Thyroid gland (tissue), 4 donors: Measurements from ENCODE around the gene DFFB. TPM values are rescaled to one million over a fixed set of nuclear protein-coding genes. Genes with fewer than 3 reads are reported as not detected.

Experiments used
- DNase-seq, 2 donors: peaks; one replicate each; pipeline ENCODE4 v3.0.0-alpha.2; 2019
- H3K27ac ChIP-seq, 3 donors: fragments of 200-600 bp; sonication (generic); 1 replicate in 2 of 3; 2 replicates in 1 of 3; pipeline ENCODE4 v1.5.1; 2016 to 2019; ENCODE audit warnings: mild to moderate bottlenecking in 1 of 3, moderate library complexity in 1 of 3
- H3K27me3 ChIP-seq: fragments of 200-600 bp; sonication (generic); one replicate; pipeline ENCODE4 v1.5.1; 2019
- H3K36me3 ChIP-seq, 2 donors: fragments of 200-600 bp; sonication (generic); one replicate each; pipeline ENCODE4 v1.5.1; 2016 to 2019
- H3K4me1 ChIP-seq, 2 donors: fragments of 200-600 bp; sonication (generic); one replicate each; pipeline ENCODE4 v1.5.1; 2017 to 2019
- H3K4me3 ChIP-seq, 3 donors: fragments of 200-600 bp; sonication (generic); replicated peaks in 1 of 3; 1 replicate in 2 of 3; 2 replicates in 1 of 3; pipeline ENCODE4 v1.5.1; 2016; ENCODE audit warnings: mild to moderate bottlenecking in 1 of 3
- H3K9me3 ChIP-seq: fragments of 200-600 bp; sonication (generic); one replicate; pipeline ENCODE4 v1.5.1; 2017
- POLR2A ChIP-seq, 2 donors: fragments of 450-650 bp; IDR thresholded peaks; one replicate each; pipeline ENCODE4 v1.6.1; 2017; ENCODE audit warnings: antibody characterized with exemption in 2 of 2, mild to moderate bottlenecking in 2 of 2, moderate library complexity in 1 of 2
- WGBS, 2 donors: methylation state at CpG; one replicate each; pipeline ENCODE4 v1.1.5; 2017; 5-methylcytosine and 5-hydroxymethylcytosine counted together
- intact Hi-C: fragments of 100-400 bp; cut with DNase I; formaldehyde crosslinking; loops from one replicate; pipeline ENCODE4 v1.15.1; 2023
- total RNA-seq, 4 donors: library from RNA; depleted of rRNA; stranded (reverse); fragments of >200 nt; gene quantifications; one replicate each; pipeline ENCODE4 v1.2.3, GENCODE V29; 2016
- TF ChIP-seq, protein P1 (sequence below), 6 experiments: fragments of 200-600 bp in 3 of 6; fragments of 450-650 bp in 3 of 6; sonication (generic) in 3 of 6; IDR thresholded peaks; one replicate each; pipeline ENCODE4 v1.5.1; 2016 to 2019; ENCODE audit warnings: antibody characterized with exemption in 6 of 6, mild to moderate bottlenecking in 2 of 6, inconsistent platforms in 1 of 6, moderate library complexity in 1 of 6

Gene DFFB
- total RNA-seq, 4 donors from 2014 or later: 5.1 to 8.6 (median 6.8) TPM

DNA sequence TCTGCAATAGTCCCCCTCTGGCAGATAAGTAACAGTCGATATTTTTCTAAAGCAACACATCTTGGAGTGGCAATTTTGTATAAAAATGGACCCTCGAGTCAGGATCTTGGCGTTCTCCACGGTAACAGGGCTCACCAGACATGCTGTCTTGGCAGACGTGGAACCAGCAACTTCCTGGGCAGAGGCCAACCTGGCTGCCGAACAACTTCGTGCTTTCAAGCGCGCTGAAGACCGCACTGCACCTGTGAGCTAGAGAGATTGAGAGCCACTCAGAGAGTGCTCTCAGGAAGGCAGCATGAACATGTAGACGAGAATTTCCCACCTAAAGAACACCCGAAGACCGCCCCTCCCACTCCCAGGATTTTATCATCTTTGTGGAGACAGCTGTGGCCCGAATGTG lies 35.5 kb downstream of the DFFB start:
- intact Hi-C loops: no loop called here
- peak; percentile 90 to 92 for DNase-seq
- no peak overlapping the region for H3K4me3 ChIP-seq
- TF ChIP-seq, protein P1, sequence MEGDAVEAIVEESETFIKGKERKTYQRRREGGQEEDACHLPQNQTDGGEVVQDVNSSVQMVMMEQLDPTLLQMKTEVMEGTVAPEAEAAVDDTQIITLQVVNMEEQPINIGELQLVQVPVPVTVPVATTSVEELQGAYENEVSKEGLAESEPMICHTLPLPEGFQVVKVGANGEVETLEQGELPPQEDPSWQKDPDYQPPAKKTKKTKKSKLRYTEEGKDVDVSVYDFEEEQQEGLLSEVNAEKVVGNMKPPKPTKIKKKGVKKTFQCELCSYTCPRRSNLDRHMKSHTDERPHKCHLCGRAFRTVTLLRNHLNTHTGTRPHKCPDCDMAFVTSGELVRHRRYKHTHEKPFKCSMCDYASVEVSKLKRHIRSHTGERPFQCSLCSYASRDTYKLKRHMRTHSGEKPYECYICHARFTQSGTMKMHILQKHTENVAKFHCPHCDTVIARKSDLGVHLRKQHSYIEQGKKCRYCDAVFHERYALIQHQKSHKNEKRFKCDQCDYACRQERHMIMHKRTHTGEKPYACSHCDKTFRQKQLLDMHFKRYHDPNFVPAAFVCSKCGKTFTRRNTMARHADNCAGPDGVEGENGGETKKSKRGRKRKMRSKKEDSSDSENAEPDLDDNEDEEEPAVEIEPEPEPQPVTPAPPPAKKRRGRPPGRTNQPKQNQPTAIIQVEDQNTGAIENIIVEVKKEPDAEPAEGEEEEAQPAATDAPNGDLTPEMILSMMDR (IDR thresholded peaks at IDR 0.05): no peak
- TF ChIP-seq POLR2A (IDR thresholded peaks at IDR 0.05): no peak
- peaks cover 0 to 9% of the 10 kb centered on the region in 2 donors for H3K4me1 ChIP-seq
- 24 to 32% methylated on average over 14 of the region's 14 CpGs for WGBS, 2 donors
- no peaks in the 10 kb centered on the region for H3K9me3 ChIP-seq
- no peaks in the 10 kb centered on the region for H3K27me3 ChIP-seq
- H3K27ac ChIP-seq: no peak overlapping the region
- peaks cover 13 to 22% of the 10 kb centered on the region in 2 donors for H3K36me3 ChIP-seq

DNA sequence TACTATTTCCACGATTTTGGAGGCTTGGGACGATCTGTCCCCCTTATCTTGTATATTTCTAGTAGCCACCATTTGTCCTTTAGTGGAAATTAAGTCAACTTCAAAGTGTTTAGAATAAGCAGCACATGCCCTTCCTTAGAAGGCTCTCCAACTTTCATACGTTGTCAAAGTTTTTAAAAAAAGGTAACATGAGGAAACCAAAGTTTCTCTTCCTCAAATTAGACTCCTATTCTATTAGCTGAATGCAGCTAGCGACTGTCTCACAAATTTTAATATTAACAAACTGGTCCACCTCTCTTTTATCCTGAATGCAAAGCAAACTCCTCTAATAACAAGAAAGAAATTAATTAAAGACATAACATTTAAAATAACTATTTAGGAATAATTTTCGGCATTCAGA lies 35.9 kb downstream of the DFFB start:
- Histone ChIP-seq H3K4me1 (peaks cover 0 to 9% of the 10 kb centered on the region in 2 donors), H3K27ac (no peak overlapping the region), H3K36me3 (peaks cover 13 to 22% of the 10 kb centered on the region in 2 donors), H3K9me3 (no peaks in the 10 kb centered on the region), H3K4me3 (no peak overlapping the region), H3K27me3 (no peaks in the 10 kb centered on the region)
- intact Hi-C loops: no loop called here
- DNase-seq: no peak
- 77% methylated on average over 5 of the region's 5 CpGs for WGBS, 2 donors
- TF ChIP-seq, protein P1 (IDR thresholded peaks at IDR 0.05): no peak
- TF ChIP-seq POLR2A (IDR thresholded peaks at IDR 0.05): no peak

DNA sequence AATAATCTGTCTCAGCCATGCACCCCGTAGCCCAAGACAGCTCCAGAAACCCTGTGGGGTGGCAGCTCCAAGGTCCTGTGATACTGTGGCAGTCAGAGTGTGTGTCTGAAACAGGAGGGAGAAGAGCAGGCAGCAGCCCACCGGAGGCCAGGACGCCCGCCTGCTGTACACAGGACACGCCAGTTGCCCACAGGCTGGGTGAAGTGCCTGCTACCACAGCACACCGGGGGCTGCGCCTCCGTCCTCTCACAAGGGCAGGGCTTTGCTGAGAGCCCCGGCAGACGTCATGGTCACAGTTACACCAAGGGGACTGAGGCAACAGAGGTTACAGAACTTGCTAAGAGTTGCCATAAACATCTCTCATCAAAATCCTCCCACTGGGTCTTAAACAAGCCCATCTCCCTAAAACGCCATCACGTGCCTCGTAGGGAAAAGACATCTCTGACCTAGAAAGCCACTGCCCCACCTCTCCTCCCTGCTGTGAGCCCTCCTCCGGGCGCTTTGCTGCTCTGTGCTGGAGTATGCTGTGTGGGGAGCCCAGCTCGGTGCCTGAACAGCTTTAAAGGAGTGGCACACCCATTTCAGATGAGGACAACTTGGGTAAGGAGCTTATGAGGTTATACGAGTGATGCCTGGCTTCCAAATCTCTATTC lies 37.5 kb downstream of the DFFB start:
- H3K27me3 ChIP-seq: no peaks in the 10 kb centered on the region

DNA sequence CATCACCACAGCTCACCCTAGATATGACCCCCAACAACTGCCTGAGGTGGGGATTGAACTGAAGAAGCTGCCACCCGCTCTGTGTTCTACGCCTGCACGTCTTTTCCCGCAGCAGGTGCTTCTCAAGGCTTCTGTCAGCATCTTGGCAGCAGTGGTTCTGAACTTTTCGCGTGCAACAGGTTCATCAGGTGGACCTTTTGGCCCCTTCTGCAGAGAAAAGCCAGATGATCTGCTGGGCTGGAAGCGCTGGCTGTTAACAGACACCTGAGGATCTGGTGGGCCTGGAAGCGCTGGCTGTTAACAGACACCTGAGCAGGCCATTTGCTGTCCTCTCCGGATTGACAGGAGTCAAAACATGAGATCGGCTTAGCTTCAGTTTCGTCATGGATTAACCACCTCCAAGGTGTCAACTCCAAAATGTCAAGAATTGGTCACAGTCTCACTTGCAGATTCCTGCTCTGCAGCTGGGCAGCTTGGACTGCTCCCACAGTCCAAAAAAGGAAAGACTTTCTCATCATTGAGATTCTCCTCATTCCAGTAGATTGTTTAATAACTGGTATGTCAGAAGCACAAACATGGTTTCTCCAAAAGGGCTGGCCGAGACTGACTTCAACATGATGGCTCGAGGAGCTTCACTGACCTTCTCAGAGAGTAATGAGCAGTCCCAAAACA lies 38.1 kb downstream of the DFFB start:
- no peak for DNase-seq
- 95 to 97% methylated on average over 13 of the region's 13 CpGs for WGBS, 2 donors
- H3K4me1 ChIP-seq: peaks cover 7 to 13% of the 10 kb centered on the region in 2 donors
- H3K9me3 ChIP-seq: no peaks in the 10 kb centered on the region
- intact Hi-C loops: loop anchor here (5.0 kb wide), 1 partner anchor 38 kb away; the partner anchor contains the start of genes CEP104 and DFFB
- TF ChIP-seq POLR2A (IDR thresholded peaks at IDR 0.05): no peak
- TF ChIP-seq, protein P1 (IDR thresholded peaks at IDR 0.05): no peak
- H3K4me3 ChIP-seq: no peak overlapping the region
- H3K27ac ChIP-seq: no peak overlapping the region
- peaks cover 4 to 6% of the 10 kb centered on the region in 2 donors for H3K36me3 ChIP-seq
- H3K27me3 ChIP-seq: no peaks in the 10 kb centered on the region

More for the DNA sequence above, 37.5 kb downstream of the DFFB start:
- Histone ChIP-seq H3K27ac (no peak overlapping the region), H3K4me1 (peaks cover 6 to 13% of the 10 kb centered on the region in 2 donors), H3K4me3 (no peak overlapping the region), H3K9me3 (no peaks in the 10 kb centered on the region), H3K36me3 (peaks cover 10 to 13% of the 10 kb centered on the region in 2 donors)
- no peak for DNase-seq
- intact Hi-C loops: loop anchor here (5.0 kb wide), 1 partner anchor 37 kb away; the partner anchor contains the start of genes CEP104 and DFFB
- TF ChIP-seq, protein P1 (IDR thresholded peaks at IDR 0.05): no peak
- no peak for TF ChIP-seq POLR2A (IDR thresholded peaks at IDR 0.05)
- WGBS, 2 donors: 92 to 96% methylated on average over 13 to 17 of the region's 17 CpGs

DNA sequence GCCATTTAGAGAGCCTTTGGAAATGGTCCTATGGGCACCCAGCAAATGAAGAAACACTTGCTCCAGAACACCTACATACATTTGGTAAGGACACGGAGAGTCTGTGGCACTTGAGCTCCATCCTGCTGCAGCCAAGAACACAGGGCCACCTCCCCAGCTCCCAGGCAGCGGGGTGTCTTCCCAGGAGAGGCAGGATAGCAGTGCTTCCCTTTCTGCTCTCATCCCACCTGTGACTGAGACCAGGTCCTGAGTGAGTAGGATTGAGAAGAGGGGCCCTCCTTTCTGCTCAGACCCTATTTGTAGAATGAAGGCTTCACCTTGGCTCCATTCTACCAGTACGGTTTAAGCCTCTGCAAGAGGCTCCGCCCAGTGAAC lies 38.7 kb downstream of the DFFB start:
- H3K36me3 ChIP-seq: peaks cover 0 to 1% of the 10 kb centered on the region in 2 donors
- no peak overlapping the region for H3K4me3 ChIP-seq
- no peaks in the 10 kb centered on the region for H3K9me3 ChIP-seq
- DNase-seq: no peak
- intact Hi-C loops: loop anchor here (5.0 kb wide), 1 partner anchor 39 kb away; the partner anchor contains the start of genes CEP104 and DFFB
- TF ChIP-seq POLR2A (IDR thresholded peaks at IDR 0.05): no peak
- TF ChIP-seq, protein P1 (IDR thresholded peaks at IDR 0.05): no peak
- no peak overlapping the region for H3K27ac ChIP-seq
- peaks cover 7 to 13% of the 10 kb centered on the region in 2 donors for H3K4me1 ChIP-seq
- no peaks in the 10 kb centered on the region for H3K27me3 ChIP-seq
- WGBS, 2 donors: 82 to 98% methylated on average over 3 to 4 of the region's 4 CpGs
